Activated naive CD4-positive, alpha-beta T cell (primary cell): ENCODE data around the gene DNASE1L2.

Experiments
- DNase-seq, 4 experiments: peaks; one replicate each; lab custom pipeline; 2025; lab: John Stamatoyannopoulos, UW

The DNASE1L2 gene

GRCh38 chr16:2286550-2286949, 50.3 kb downstream of the DNASE1L2 start:
- DNase-seq, result no peak

- no peak for DNase-seq
Measured at GRCh38 chr16:2287916-2288547, 51.8 kb downstream of the DNASE1L2 start.
